Measurements from ENCODE around the gene ESRRB.
"Not testable (repeated sequence)": the region's sequence is repeated elsewhere in the genome, so short reads cannot be mapped to it uniquely, and the experiment has no call there.

The ESRRB gene

DNA sequence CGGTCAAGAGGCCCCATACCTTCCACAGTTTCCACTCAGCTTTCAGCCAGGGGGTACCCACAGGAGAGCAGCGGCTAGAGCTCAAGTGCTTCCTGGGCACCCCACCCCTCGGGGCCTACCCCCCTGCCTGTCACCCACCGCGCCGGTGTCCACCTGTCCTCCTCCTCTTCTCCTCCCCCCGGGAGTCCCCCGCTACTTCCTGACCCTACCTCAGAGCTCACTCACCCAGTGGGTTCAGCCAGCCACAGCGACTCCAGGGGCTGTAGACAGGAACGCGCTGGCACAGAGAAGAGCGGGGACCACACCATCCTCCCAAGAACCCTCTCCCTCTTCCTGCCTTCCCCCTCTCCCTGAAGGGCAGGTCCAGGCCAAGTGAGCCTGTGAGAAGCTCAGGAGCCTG lies 123.0 kb downstream of the ESRRB start:
- DNase-seq: no peak

GRCh38 chr14:76499399-76499798 lies 123.5 kb downstream of the ESRRB start:
- DNase-seq: no peak

GRCh38 chr14:76500011-76500410 lies 124.1 kb downstream of the ESRRB start:
- no peak for DNase-seq

GRCh38 chr14:76500480-76500879 lies 124.5 kb downstream of the ESRRB start:
- no peak for DNase-seq

- DNase-seq: no peak
These were observed 125.3 kb downstream of the ESRRB start for GRCh38 chr14:76501156-76501720.

DNA sequence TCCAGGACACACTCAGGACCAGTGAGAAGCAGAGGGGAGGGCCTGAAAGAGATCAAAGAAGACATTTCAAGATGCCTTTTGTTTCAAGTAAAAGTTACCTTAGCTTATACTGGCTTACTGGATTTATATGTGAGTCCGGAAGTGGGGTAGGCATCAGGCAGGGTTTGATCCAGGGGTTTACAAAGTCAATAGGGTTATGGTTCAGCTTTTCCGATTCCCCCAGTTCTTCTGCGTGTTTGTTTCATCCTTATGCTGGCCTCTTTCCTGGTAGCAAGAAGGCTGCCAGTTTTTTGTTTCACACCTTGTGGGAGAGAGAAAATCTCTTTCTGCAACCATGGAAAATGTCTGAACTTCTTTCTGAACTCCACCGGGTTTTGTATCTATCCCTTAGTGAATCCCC lies 126.3 kb downstream of the ESRRB start:
- DNase-seq: no peak

GRCh38 chr14:76502638-76503037 lies 126.7 kb downstream of the ESRRB start:
- no peak for DNase-seq

DNA sequence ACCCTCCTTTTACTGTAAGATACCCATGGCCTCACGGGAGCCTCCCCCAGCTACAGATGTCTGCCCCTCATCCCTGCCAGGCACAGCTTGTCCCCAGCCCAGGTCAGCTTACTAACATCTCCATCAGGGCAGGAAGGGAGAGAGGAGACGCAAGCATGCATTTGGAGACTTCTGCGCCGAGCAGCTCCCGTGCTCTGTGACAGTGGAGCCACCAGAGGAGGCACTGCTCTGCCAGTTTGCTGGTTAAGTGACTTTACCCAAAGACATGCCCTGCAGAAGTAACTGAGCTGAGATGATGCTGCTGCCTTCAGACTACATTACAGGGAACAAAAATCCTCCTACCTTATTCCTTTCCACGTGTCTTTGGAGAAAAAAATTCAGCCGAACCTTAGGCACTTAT lies 133.4 kb downstream of the ESRRB start:
- no peak for DNase-seq

DNA sequence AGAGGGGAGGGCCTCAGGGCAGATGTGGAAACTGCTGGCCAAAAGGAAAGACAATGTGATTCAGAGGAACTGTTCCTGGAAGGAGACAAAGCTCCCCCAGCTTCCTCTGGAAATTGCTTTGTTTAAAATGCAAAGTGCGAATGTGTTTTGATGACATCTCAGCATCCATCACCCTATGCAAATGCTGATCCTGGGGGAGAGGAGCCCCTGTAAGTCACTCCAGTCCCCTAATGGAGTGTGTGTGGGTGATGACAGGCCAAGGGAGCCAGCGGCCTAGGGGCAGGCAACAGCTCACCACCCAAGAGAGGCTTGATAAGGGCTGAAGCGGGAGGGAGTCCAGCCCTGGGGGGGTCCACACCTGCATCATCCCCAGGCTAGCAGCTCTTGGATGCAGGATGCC lies 134.2 kb downstream of the ESRRB start:
- no peak for DNase-seq

GRCh38 chr14:76514213-76514998 lies 138.5 kb downstream of the ESRRB start:
- DNase-seq: no peak

GRCh38 chr14:76516884-76517283 lies 140.9 kb downstream of the ESRRB start:
- no peak for DNase-seq

GRCh38 chr14:76518366-76518765 lies 142.4 kb downstream of the ESRRB start:
- DNase-seq: no peak

- no peak for DNase-seq
These were observed 149.3 kb downstream of the ESRRB start for GRCh38 chr14:76525106-76525821.

DNA sequence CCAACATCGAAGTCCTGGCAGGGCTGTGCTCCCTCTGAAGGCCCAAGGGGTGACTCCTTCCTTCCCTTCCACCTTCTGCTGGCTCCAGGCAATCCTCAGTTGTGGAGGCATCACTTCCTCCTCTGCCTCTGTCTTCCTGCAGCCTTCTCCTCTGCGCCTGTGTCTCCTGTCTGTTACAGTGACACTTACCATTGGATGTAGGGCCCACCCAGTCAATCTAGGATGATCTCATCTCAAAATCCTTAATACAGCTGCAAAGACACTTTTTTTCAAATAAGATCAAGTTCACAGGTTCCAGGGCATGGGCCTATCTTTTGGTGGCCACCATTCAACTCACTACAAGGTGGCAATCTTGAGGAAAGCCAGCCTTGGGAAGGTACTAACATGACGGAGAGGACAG lies 155.1 kb downstream of the ESRRB start:
- DNase-seq: no peak

DNA sequence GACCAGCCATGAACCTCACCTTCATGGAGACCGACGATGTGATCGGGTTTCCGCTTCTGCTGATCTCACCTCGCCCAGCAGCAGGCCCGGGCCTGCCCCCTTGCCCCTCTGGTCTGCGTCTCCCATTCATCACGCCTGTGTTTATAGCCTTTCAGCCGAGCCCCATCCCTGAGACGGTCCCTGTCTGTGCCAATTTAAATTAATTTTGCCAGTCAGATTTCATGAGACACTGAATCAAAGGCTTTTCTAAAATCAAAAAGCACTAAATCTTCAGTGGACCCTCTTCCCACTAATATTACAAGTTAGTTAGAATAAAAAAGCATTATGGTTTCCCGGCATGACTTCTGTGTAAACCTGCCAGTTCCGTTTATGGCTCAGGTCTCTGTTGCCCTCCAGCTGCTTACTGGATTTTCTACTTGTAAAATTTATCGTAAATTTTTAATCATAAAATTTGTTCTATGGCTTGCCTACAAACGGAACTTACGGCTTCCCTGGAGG lies 155.9 kb downstream of the ESRRB start:
- no peak for DNase-seq

DNA sequence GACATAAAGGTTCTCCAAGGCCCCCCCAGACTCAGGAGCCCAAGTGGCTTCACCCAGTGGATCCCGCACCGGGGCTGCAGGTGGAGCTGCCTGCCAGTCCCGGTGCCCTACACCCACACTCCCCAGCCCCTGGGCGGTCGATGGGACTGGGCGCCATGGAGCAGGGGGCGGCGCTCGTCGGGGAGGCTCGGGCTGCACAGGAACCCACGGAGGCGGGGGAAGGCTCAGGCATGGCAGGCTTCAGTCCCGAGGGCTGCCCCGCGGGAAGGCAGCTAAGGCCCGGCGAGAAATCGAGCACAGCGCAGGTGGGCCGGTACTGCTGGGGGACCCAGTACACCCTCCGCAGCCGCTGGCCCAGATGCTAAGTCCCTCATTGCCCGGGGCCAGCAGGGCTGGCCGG lies 160.7 kb downstream of the ESRRB start:
- DNase-seq: not testable (repeated sequence)

DNA sequence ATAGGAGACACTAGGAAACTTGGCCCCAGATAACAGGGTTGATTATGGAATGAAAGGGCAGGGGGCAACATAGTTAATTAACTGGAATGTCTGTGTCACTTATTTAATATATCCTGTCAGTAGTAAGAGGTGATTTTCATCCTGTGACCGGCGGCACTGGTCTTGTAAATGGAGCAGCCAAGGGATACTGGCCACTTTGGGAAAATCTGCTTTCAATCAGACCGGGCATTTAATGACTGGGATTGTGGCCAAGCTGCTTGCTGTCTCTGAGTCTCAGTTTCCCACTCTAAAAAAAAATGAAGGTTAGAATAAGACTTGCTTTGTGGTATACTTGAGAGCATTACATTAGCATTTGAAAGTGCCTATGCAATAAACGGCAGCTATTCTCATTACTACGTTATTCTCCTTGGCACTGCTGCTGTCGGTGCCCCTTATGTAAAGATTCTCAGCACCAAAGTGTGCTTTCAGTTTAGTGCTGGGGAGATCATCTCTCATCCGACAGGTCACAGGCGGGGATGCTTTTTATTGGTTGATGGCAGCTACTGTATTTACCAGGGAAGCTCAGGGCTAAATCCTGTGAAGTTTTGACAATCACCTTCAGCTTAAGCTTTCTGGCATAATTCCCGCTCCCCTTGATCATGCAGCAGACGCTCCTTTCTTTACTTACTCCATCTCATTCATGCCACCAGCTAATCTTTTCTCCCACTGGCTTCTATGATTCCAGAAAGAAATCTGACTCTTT lies 162.1 kb downstream of the ESRRB start:
- DNase-seq: no peak

GRCh38 chr14:76538648-76539008 lies 162.7 kb downstream of the ESRRB start:
- DNase-seq: no peak

DNA sequence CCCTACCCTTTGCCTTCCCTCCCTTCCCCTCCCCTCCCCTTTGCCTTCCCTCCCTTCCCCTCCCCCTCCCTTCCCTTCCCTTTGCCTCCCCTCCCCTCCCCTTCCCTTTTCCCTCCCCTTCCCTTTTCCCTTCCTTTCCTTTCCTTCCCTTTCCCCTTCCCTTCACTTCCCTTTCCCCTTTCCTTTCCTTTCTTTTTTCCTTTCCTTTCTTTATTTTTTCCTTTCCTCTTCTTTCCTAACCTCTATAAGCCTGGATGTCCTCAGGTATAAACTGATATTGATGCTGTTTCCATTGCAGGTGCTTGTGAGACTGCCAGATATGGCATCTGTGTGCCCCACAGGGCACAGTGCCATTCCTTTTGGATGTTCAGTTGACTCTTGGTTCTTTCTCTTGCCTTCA lies 163.2 kb downstream of the ESRRB start:
- DNase-seq: no peak

DNA sequence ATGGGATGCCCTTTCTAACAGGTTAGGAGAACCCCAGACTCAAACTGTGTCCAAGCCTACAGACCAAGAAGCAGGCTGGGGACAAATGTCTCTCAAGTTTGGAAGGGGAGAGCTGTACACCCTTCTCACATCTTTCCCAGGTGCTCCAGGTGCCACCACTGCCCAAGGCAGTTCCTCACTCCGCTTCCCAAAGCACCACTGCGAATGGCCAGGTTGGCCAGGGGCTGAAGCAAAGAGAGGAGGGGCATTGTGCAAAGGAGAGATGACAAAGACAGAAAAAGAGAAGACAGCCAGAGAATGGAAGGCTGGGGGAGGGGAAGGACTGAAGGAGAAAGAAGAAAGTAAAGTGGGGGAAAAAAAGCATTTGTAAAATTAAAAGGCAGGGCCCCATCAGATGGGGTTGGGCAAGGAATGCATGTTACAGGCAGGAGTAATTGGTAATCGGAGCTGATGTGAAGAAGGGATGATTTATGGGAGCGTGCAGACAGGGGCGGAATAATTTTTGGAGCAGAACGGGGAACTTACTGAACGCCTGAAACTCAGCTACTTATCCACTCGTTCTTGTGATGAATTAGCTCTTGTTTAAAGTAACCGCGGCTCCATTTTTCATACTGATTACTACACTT lies 165.8 kb downstream of the ESRRB start:
- DNase-seq: no peak

GRCh38 chr14:76546426-76547221 lies 170.7 kb downstream of the ESRRB start:
- DNase-seq: no peak

DNA sequence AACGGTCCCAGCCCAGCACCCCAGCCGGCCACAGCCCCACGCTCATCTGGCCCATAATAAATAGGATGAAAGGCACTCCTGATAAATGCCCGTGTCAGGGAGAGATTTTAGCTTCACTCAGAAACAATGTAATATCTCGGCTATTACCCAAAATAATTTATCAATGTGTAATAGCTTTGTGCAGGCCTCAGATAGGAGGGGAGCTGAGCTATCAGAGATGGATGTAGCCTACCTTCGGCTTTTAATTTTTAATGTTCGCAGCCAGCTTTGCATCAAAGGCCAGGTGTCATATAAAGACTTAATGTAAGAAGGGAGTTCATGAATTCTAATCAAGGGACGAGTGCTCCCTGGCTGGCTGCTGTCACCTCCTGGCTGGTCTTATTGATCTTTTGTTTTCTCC lies 171.9 kb downstream of the ESRRB start:
- DNase-seq: no peak
